Measurements from ENCODE around the gene GPALPP1.
"Not testable (repeated sequence)": the region's sequence is repeated elsewhere in the genome, so short reads cannot be mapped to it uniquely, and the experiment has no call there.

The GPALPP1 gene

DNA sequence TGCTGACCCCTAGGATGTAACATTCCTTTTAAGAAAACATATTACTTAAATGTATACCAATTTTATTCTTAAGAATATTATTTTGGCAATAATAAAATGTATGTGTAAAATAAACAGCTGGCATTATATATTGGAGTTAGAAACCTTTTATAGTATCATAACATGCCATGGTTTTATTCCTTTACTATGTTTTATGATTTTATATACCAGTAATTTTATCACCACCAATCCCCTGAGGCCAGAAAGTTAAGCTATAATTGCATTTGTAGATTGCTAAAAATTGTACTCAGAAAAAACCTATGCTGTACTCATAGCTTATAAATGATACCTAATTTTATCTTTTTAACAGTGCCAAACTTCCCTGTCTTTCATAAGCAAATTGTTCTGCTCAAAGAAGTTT lies 17.9 kb downstream of the GPALPP1 start:
- DNase-seq, result no peak

DNA sequence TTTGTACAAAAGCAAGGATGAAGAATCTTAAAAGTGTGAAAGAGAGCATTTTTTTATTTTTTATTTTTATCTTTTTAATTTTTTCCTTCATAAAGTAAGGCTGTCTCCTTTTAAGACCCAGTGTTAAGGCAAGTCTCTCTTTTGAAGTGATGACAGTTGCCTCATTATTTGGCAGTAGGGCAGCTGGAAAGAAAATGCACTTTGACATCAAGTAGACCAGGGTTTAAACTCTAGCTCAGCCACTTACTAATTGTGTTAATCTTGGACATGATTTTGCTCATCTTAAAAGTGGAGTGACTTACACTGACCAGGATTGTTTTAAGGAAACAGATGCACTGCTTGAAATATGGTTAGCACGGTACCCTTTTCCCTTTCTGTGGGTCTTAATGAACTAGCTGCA lies 18.5 kb downstream of the GPALPP1 start:
- DNase-seq, result no peak

DNA sequence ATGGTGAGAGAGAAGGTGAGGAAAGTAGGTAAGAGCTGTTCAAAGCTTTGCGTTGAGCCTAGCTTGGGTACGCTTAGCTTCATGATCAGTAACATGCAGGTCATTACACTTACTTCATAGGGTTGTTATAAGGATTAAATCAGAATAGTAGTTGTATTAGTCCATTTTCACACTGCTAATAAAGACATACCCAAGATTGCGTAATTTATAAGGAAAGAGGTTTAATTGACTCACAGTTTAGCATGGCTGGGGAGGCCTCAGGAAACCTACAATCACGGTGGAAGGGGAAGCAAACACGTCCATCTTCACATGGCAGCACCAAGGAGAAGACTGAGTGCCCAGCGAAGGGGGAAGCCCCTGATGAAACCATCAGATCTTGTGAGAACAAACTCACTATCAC lies 21.9 kb downstream of the GPALPP1 start:
- DNase-seq, result no peak

DNA sequence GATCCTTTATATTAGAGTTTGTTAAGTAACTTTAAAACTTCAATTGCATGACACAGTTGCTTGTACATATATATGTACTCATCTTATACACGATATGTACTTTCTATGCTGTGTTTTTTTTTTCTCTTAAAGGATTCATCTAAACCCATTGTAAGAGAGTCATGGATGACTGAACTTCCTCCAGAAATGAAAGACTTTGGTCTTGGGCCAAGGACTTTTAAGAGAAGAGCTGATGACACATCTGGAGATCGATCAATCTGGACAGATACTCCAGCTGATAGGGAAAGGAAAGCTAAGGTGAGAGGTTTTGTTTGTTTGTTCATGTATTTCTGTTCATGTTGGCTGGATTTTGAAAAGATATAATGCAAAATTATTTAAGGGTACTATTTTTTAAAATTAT lies 26.0 kb downstream of the GPALPP1 start:
- no peak for DNase-seq

DNA sequence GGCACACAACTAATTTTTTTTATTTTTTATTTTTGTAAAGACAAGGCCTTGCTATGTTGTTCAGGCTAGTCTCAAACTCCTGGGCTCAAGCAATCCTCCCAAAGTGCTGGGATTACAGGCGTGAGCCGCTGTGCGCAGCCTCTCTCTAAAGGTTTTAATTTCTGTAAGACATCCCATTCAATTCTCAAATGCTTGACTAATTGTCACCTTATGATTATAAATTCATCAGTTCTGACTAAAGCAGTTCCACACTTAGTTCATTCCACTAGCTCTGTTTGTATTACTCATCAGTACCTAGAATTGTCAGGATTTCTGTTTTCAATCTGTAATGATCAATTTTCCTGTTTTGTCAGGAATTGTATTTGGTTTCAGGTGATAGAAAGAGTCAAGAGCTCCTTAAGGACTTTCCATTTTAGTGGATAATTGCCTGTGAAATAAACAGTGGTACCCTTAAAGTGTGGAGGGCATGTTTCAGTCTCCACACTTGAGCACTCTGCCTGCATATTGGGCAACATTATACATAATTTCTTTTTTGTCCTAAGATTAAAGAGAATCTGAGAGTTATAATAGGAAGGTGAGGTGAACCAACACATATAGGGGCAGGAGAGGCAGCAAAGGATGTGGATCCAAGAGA lies 27.6 kb downstream of the GPALPP1 start:
- no peak for DNase-seq

DNA sequence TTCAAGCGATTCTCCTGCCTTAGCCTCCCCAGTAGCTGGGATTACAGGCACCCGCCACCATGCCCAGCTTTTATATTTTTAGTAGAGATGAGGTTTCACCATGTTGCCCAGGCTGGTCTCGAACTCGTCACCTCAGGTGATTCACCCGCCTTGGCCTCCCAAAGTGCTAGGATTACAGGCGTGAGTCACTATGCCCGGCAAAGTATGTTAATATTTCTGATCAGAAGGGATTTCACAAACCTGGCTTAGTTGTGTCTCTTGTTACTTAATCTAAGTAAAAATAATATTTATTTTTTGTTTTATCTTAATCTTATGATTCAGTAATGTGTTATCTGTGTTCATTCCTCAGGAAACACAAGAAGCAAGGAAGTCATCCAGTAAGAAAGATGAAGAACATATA lies 30.6 kb downstream of the GPALPP1 start:
- not testable (repeated sequence) for DNase-seq

DNA sequence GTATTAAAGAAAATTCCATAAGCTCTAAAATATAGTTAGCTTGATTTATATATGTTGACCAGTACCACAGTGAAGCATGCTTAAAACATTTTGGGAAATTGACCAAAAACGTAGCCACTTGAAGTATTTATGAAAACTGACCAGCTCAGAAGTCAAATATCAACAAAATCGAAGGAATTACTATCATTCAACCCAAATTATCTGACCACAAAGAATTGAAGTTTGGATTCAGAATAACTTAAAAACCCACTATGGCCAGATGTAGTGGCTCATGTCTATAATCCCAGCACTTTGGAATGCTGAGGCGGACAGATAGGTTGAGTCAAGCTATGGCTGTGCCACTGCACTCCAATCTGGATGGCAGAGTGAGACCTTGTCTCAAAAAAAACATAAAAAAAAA lies 31.9 kb downstream of the GPALPP1 start:
- no peak for DNase-seq

DNA sequence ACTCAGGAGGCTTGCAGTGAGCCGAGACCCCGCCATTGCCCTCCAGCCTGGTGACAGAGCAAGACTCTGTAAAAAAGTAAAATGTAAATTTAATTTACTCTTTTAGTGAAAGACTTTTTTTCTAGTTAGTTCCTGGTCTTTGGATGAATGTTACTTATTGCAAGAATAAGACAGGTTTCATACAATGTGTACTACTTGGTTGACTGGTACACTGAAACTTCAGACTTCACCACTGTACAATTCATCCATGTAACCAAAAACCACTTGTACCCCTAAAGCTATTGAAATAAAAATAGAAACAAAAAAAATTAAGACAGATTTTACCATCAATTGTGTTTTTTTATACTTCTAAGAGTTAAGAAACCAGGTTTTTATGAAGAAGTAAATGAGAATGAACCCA lies 35.5 kb downstream of the GPALPP1 start:
- DNase-seq, result no peak

DNA sequence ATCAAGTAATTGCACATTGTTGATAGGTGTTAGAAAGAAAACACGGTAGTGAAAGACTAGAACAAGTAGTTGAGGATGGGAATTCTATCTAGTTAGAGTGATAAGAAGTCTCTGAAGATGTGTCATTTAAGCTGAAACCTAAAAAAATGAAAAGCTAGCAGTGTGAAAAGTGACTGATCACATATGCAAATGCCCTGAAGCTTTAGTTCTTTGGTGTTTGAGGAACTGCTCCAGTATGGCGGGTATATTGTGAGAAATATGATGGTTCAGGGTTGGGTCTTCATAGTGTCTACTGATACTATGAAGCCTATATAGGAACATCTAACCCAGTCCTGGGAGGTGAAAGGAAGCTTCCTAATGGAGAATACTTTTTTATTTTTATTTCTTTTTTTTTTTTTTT lies 45.0 kb downstream of the GPALPP1 start:
- no peak for DNase-seq

DNA sequence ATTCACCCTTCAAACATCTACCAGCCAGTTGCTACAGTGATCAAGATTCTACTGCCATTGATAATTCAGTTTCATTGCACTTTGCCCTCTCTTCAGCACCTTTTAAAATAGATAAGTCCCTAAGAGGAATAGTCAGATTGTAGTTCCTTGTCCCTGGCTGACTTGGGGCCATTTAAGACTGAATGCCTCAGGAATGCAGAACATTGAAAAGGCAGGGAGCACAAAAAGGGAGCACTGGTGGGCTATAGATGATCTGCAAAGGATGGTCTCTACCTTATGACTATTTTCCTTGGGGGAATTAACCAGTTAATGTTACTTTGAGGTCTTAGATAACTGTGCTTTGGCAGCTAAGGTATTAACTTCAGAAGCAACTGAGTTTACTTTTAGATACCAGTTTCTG lies 46.9 kb downstream of the GPALPP1 start:
- DNase-seq, result no peak

DNA sequence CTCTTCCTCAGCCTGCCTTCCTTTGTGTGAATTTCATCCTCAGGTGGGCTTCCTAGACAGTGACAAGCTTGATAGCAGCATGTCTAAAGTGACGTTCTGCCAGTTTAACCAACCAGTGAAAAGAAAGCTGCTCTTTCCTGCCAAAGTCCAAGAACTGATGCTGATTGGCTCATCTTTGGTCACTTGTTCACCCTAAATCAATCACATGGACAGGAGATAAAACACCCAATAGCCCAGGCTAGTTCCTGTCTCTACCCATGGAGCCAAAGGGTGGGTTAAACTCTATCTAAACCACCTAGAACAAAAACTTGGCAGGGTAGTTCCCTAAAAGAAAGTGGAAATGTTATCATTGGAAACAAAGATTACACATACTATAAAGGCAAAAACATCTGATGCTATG lies 50.8 kb downstream of the GPALPP1 start:
- DNase-seq, result no peak

DNA sequence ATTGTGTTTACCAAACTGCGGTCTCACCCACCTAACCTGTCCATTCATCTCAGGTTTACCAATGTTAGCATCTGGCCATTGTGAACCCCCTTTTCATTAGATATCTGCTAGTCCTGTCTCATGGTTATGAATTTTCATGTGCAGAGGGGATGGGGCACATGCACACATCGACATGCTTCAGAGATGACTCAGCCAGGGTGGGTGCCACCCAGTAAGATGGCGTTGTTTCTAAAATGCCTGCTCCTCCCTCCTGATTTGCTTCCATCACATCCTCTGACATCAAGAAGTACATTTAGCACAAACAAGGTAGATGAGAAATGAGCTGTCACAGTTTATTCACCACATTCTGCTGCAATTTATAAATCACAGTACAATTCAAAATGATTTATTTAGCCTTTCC lies 51.3 kb downstream of the GPALPP1 start:
- DNase-seq, result no peak

DNA sequence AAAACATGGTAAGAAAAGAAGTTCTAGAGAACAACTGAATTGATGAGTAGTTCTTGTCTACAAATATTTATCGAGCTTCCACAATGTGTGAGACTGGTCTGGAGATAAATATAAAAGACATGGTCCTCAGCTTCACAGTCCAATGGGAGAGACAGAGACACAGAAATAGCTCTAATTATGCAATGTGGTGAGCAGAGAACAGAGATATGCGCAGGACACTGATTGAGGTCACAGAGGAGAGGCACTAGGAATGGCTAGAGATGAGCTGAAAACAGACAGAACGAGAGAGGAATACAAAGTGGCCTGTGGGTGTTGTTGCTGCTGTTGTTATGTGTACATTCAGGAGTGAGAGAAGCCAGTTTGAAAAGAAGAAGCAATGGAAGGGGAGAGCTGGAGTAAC lies 53.2 kb downstream of the GPALPP1 start:
- no peak for DNase-seq

DNA sequence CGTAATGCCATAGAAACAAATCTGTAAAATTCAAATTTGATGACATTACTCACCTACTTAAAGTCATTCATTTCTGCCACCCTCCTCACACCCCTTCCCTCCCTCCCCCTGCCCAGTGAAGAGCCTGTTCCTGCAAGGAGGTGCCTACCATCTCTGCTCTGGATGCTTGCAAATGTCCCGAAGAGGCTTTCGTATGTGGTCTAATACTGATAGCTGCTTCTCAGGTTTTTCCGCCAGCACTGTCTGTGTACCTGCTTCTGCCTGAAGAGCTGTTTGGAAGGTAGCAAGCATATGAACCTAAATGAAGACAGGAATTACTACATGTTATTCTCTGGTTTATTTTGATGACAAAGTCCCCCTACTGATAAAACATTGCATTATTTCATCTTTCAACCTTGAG lies 57.1 kb downstream of the GPALPP1 start:
- DNase-seq, result no peak

DNA sequence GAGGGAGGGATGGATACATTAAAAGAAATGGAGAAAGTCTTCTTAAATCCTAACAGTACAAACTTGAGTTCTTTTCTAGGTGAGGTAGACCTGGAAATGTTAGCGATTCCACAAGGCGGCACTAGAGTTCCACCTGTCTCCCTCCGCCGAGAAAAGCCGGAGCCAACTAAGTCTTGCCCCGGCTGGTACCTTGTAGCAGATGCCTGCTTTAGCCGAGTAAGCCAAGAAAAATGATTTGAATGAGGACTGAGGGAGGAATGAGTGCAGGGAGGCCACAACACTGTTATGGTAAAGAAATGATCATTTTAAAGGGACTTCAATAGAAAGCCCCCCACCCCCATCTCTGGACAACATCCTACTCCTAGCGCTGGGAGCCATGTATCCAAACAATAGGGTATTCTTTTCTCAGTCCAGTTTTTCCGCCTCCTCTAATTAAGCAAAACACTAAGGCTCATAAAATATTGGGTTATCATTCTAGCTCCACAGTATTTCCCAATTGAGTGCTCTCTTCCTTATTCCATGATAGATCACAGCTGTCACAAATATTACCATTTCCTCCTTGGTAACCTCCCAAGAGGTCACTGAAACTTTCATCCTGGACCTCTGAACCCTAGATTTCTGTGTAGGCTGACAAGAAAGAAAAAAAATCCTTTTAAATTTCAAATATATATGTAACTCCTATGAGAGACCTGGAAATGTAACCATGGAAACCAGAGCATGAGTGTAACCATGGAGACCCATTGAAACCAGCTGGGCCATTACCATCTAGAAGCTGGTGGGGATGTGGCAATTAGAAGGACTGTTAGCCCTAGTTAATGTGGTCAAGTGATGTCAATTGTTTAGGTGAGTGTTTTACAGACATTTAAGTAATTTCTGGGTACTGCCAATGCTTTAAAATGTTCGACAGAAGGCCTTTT lies 58.3 kb downstream of the GPALPP1 start:
- peak in 1 of 2 experiments; percentile 52 for DNase-seq

DNA sequence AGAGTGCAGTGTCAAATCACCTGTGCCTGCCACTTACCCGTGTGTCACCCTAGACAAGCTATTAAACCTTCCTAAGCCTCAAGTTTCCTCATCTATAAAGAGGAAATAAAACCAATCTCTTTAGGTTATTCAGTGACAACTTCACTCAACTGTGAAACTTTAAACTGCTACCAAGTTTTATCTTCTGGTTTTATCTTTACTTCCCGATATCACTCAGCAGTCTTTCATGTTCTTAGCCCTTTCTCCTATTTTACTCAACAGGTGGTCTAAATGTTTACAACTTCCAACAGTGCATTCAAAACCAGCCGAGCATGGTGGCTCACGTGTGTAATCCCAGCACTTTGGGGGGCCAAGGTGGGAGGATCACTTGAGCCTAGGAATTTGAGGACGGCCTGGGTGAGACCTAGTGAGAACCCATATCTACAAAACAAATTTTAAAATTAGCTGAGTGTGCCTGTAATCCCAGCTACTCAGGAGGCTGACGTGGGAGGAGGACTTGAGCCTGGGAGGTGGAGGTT lies 59.6 kb downstream of the GPALPP1 start:
- no peak for DNase-seq

DNA sequence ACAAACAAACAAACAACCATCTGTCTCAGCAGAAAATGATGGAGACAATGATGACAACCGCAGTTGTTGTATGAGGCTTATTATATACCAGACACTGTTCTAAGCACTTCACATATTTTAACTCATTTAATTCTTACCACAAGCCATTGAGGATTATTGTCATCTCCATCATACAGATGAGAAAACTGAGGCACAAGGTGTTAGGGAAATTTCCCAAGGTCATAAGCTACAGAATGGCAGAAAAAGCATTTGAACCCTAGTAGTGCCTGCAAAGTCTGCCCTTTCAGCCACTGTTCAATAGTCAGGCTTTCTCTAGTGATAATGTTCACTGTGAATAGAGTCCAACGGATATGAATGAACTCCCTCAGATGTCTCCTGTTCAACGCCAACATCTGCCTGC lies 60.1 kb downstream of the GPALPP1 start:
- DNase-seq, result no peak

DNA sequence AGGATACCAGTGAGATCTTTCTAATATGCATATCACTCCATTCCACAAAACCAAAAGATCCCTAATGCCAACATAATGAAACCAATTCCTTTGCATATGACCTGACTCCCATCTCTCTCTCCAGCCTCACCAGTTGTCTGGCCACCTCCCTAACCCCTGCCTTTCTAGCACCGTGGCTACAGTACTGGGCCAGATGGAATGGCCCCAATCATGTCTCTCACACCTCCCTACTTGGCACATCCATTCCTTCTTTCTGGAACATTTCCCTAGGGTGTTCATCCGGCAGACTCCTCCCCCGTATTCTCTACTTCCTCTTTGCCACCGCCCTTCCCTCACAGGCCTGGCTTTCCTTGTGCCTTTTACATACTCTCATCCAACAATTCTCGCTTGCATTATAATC lies 62.0 kb downstream of the GPALPP1 start:
- no peak for DNase-seq

DNA sequence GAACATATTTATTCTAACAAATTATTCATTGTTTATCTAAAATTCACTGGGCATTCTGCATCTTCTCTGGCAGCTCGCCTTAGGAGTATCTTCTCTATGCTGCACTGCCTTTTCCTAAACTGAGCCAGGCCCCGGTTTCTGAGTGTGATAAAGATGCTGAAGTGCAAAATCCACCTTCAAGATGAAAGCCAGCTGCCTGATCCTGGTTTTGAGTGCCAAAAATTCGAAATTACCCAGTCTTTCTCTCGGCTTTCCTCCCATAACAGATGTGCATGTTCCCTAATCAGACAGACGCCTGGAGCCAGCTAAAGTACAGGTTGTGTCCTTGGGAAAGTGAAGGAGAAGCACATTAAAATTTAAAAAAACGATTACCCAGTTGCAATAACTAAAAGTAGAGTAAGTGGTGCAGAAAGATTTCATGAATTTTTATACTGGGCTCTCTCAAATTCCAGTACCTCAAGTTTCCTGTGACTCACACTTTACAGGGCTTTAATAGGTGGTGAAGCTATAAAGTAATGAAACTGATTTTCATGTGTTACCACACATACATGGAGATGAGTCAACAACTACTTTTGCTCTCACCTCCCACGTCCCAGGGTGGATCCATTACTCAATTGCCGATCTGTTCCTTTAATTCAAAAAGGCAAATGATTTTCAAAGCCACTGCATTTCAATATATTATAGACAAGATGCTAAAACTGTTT lies 66.0 kb downstream of the GPALPP1 start:
- no peak for DNase-seq

DNA sequence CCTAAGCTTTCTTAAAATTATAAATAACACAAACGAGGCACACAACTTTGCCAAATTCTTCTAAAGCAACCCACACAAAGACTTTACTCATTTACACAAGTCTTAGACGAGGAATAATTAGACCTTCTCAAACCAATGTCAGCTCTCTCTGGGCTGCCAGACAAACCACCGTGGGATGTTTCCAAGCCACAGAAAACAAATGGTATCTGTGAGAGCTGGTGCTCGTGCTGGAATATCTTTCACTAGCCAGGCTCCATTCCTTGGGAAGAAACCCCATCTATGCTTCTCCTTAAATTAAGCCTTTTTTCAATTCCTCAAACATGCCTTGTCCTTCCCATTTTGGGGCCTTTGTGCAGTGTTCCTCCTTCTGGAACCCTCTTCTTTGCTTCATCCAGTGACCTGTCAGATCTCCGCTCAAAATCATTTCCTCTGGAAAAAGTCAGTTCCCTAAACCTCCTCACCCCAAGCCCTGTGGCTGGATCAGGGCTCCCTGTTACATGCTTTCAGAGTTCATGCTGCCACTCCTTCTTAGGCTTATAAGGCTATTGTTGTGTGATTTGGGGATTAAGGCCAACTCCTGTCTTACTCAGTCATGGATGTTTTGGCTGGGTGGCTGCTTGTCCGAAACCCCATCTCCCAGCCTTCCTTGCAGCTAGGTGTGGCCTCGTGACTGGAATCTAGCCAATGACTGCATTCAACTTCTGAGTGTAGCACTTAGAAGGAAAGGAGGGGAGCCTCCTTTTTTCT lies 66.7 kb downstream of the GPALPP1 start:
- no peak for DNase-seq

DNA sequence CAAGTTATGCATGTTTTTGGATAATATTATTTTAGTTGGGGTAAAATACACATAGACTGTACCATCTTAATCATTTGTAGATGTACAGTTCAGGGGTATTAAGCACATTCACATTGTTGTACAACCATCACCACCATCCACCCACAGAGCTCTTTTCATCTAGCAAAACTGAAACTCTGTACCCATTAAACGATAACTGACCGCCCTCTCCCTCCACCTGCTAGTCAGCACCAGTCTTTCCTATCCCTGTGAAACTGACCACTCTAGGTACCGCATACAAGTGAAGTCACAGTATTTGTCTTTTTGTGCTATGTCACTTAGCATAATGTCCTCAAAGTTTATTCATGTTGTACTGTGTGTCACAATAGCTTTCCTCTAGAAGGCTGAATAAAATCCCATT lies 70.7 kb downstream of the GPALPP1 start:
- no peak for DNase-seq

DNA sequence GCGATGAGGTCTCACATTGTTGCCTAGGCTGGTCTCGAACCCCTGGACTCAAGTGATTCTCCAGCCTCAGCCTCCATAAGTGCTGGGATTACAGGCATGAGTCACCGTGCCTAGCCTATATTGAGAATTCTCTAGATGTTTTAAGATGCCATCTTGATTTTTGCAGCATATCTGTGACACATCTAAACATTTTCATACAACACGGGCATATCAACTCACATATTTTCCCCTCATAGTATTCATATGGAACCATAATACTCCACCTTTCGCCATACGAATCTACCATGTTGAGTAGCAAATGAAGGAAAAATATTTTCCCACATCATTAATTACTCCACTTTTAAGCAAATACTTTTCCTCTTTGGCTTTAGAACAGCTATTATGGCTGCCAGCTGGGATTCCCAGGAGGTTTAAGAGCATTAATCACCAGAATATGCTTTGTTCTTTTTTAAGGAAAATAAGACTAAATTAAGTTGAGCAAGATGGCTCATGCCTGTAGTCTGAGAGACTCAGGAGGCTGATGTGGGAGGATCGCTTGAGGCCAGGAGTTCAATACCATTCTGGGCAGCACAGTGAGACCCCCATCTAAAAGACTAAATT lies 74.0 kb downstream of the GPALPP1 start:
- DNase-seq, result no peak

DNA sequence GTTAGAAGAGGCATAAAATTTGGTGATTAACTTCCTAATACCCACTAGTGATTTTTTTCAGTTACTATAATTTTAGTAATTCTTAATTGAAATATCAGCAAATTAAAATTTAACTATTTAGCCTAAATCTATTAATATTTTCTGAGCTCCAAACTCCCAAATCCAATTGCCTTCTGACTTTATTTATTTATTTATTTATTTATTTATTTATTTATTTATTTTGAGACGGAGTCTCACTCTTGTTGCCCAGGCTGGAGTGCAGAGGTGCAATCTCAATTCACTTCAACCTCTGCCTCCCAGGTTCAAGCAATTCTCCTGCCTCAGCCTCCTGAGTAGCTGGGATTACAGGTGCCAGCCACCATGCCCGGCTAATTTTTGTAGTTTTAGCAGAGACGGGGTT lies 74.6 kb downstream of the GPALPP1 start:
- DNase-seq, result not testable (repeated sequence)

All from cerebellar nuclear complex (tissue), 1 donor.